ENCODE results near the gene AASDHPPT. TPM values are rescaled to one million over a fixed set of nuclear protein-coding genes. Genes with fewer than 3 reads are reported as not detected.

Gene AASDHPPT
- total RNA-seq, 2 donors from 2014 or later: 28.4 to 34.4 TPM

DNA sequence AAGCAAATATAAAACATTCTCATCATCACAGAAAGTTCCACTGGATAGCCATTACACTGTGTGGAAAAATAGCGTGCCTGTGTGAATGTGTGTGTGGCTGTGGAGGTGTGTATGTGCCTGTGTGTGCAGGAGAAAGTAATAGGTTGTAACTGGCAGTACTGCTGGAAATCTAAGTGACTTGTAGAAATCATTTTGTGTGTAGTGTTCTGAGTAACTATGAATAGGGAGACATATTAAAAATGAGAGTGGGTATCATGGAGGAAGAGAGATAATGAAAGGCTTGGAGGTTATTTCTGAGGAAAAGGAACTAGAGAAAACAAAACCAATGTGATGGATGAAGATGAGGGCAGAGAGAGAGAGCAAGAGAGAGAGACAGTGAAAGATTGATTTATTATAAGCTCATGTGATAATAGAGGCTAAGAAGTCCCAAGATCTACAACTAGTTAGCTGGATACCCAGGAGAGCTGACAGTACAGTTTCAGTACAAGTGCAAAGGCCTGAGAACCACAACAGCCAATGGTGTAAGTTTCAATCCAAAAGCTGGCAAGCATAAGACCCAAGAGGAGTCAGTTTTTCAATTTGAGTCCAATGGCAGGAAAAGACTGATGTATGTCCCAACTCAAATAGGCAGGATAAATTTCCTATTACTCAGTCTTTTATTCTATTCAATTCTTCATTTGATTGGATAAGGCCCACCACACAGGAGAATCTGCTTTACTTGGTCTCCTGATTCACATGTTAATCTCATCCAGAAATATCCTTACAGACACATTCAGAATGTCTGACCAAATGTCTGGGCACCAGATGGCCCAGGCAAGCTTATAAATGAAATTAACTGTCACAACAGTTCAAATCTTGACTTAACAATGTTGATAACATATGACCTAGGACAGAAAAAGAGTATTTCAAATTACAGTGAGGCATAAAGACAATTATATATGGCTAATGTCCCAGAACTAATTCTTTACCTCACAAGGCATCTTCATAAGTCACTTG, 15.2 kb upstream of the AASDHPPT start:
- H3K4me3 Mint-ChIP-seq: peak overlapping the region; percentile 36 to 45
- H3K27ac Mint-ChIP-seq: peak overlapping the region; percentile 31
- ATAC-seq (replicated peaks in 1 of 2) (peak; percentile 67 to 72), DNase-seq (no peak)
- peaks cover 23% of the 10 kb centered on the region for H3K4me1 Mint-ChIP-seq (ENCODE audit: low read depth)
- H3K9me3 Mint-ChIP-seq: no peaks in the 10 kb centered on the region
- H3K36me3 Mint-ChIP-seq (ENCODE audit: insufficient read depth in 2 of 2): peaks cover 2 to 6% of the 10 kb centered on the region in 2 donors
- H3K27me3 Mint-ChIP-seq (ENCODE audit: low read depth): no peaks in the 10 kb centered on the region

DNA sequence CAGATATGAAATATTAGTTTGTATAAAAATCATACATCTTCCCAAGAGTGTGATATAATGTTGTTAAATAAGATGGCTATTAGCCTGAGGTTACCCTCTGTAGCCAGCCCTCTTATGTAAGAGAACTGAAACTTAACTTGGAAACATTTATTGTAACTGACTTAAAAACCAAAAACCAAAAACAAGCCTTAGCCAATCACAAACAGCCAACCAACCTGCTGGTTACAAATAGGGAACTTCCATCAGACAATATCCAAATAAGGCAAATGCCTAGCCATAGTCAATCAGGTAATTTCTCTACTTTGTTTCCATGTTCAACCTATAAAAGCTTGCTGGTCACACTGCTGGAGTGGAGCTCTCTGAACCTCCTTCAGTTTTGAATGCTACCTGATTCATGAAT, 14.5 kb upstream of the AASDHPPT start:
- DNase-seq (no peak), ATAC-seq (replicated peaks in 1 of 2) (peak; percentile 68 to 72)
- Mint-ChIP-seq H3K36me3 (ENCODE audit: insufficient read depth in 2 of 2) (peaks cover 2 to 6% of the 10 kb centered on the region in 2 donors), H3K27ac (no peak overlapping the region), H3K4me1 (ENCODE audit: low read depth) (peaks cover 23% of the 10 kb centered on the region), H3K4me3 (peak overlapping the region; percentile 36 to 54), H3K27me3 (ENCODE audit: low read depth) (no peaks in the 10 kb centered on the region), H3K9me3 (no peaks in the 10 kb centered on the region)

DNA sequence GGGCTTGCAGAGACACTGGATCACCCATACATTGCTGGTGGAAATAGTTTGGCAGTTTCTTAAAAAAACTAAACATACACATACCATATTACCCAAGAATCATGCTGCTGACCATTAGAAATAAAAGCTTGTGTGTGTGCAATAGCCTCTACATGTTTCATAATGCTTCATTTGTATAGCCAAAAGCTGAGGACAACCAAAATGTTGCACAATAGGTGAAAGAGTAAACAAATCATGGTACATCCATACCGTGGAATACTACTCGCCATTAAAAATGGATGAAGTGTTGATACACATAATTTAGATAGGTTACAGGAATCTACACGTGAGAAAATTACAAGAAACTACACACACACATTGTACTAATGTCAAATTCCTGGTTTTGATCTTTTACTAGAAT, 6.9 kb upstream of the AASDHPPT start:
- ATAC-seq (replicated peaks in 1 of 2) (no peak), DNase-seq (no peak)
- H3K27ac Mint-ChIP-seq: no peak overlapping the region
- peaks cover 1 to 6% of the 10 kb centered on the region in 2 donors for H3K36me3 Mint-ChIP-seq (ENCODE audit: insufficient read depth in 2 of 2)
- no peaks in the 10 kb centered on the region for H3K9me3 Mint-ChIP-seq
- H3K4me1 Mint-ChIP-seq (ENCODE audit: low read depth): peaks cover 15% of the 10 kb centered on the region
- H3K27me3 Mint-ChIP-seq (ENCODE audit: low read depth): no peaks in the 10 kb centered on the region
- H3K4me3 Mint-ChIP-seq: no peak overlapping the region

DNA sequence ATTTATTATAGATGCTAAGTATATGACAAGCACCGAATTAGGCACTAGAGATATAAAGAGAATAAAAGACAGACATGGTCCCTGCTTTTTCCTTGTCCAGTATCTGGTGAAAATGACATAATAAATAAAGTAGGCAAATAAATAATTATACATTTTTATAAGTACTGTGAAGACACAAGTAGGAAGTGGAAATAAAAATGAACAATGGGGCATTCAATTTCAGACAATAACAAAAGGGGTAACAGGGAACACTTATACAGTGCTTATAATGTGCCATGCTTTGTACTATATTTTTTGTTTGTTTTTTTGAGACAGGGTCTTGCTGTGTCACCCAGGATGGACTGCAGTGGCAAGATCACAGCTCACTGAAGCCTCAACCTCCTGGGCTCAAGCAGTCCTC, 4.7 kb upstream of the AASDHPPT start:
- DNase-seq (no peak), ATAC-seq (replicated peaks in 1 of 2) (no peak)
- Mint-ChIP-seq H3K4me3 (no peak overlapping the region), H3K9me3 (no peaks in the 10 kb centered on the region), H3K4me1 (ENCODE audit: low read depth) (peaks cover 22% of the 10 kb centered on the region), H3K27ac (no peak overlapping the region), H3K36me3 (ENCODE audit: insufficient read depth in 2 of 2) (peaks cover 3 to 8% of the 10 kb centered on the region in 2 donors), H3K27me3 (ENCODE audit: low read depth) (no peaks in the 10 kb centered on the region)

DNA sequence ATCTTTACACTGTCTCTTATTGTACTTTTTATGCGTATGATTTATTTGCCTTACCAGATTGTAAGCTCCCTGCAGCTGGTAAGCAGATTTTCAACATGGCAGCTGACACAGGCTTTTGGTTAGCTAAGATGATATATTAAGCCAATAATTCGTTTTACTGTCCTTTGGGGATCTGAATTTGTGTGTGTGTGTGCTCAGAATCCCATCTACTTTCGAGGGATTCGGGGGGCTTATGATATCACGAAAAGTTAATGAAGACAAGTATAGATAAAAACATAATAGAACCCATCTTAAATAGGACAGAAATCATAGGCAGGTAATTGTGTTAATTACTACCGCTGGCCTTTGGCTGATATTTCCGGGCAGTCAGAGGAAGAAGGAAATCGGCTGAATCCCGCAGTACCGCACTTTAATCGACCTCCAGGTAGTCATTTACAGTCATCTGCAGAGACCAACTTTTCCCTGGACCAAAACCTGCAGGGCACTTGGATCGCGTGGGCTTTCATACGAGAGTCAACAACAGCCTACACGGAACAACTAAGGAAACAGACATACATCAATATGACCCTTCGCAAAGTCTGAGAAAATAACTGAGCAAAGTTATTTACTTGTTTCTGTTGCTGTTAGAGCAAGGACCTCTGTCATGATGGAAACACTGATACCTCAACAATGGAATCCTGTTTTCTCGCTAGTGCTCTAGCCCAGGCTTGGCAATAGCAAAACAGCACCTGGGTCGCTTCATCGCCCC, 1.1 kb upstream of the AASDHPPT start:
- H3K27ac Mint-ChIP-seq: peak overlapping the region; percentile 84
- H3K36me3 Mint-ChIP-seq (ENCODE audit: insufficient read depth in 2 of 2): peaks cover 3 to 16% of the 10 kb centered on the region in 2 donors
- peak in 1 of 2 donors; percentile 7 for DNase-seq
- no peak for ATAC-seq (replicated peaks in 1 of 2)
- peak overlapping the region; percentile 93 to 99 for H3K4me3 Mint-ChIP-seq
- peaks cover 53% of the 10 kb centered on the region for H3K4me1 Mint-ChIP-seq (ENCODE audit: low read depth)
- H3K9me3 Mint-ChIP-seq: no peaks in the 10 kb centered on the region
- no peaks in the 10 kb centered on the region for H3K27me3 Mint-ChIP-seq (ENCODE audit: low read depth)

DNA sequence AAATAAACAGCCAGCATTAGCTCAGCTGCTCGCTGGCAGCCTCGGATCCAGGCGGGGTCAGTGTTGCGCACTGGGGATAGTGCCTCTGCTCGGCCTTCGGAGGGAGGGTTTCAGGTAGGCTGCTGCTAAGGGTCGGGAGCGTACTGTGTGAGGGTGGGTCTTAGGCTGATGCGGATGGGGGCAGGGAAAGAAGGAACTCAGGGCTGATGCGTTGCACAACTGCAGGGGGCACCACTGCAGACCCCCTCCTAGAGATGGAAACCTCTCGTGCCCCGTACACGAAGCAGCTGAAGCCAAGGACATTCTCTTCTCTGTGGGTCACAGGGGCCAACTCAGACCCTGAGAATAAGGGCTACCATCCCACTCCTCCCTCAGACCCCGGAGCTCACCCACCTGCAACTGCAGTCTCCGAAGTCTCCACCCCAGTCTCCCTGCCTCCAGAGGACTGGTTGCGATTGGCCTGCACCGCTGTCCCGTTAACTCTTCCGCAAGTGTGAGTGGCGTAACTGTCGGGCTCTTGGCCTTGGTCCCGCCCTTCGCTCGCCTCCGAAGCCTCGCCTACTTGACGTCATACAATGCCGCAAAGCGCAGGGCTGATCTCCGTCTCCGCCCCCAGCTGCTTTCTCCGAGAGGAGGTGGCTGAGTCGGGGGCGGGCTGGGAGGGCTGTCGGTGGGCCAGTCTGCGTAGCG, 398 bp upstream of the AASDHPPT start, which contains the start of gene KBTBD3:
Gene KBTBD3 (minus strand): TSS at position 429 of the 690 bp plus-strand sequence. CDS start 18,250 bp downstream, outside the sequence.
- H3K9me3 Mint-ChIP-seq: no peaks in the 10 kb centered on the region
- peak within 1 kb of the TSS; percentile 99 for H3K27ac Mint-ChIP-seq
- ATAC-seq (replicated peaks in 1 of 2) (peak; percentile 95), DNase-seq (peak; percentile 96 to 99)
- peaks cover 4 to 17% of the 10 kb centered on the region in 2 donors for H3K36me3 Mint-ChIP-seq (ENCODE audit: insufficient read depth in 2 of 2)
- H3K27me3 Mint-ChIP-seq (ENCODE audit: low read depth): no peaks in the 10 kb centered on the region
- peak within 1 kb of the TSS; percentile 93 to 99 for H3K4me3 Mint-ChIP-seq
- peaks cover 60% of the 10 kb centered on the region for H3K4me1 Mint-ChIP-seq (ENCODE audit: low read depth)

DNA sequence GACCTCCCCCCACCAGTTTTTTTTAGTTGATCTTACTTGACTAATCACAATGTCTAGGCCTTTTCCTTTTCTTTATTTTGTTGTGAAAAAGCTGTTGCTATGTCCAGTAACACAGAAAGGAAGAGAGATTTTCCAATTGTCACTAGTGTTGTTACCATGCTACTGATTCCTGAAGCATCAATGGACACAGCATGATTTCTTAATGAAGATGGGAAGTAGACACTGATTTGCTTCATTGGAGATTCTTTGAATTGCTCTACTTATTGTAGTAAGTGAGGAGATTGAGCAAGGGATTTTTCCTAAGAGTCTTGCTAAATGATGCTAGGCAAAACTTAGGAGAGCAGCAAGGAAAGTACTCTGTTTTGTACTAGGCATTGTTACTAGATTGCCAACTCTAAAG, 4.6 kb downstream of the AASDHPPT start:
- peak overlapping the region in 1 of 2 donors; percentile 51 for H3K4me3 Mint-ChIP-seq
- ATAC-seq (replicated peaks in 1 of 2) (no peak), DNase-seq (no peak)
- no peaks in the 10 kb centered on the region for H3K27me3 Mint-ChIP-seq (ENCODE audit: low read depth)
- peaks cover 54% of the 10 kb centered on the region for H3K4me1 Mint-ChIP-seq (ENCODE audit: low read depth)
- H3K27ac Mint-ChIP-seq: no peak overlapping the region
- no peaks in the 10 kb centered on the region for H3K9me3 Mint-ChIP-seq
- H3K36me3 Mint-ChIP-seq (ENCODE audit: insufficient read depth in 2 of 2): peaks cover 6 to 15% of the 10 kb centered on the region in 2 donors

DNA sequence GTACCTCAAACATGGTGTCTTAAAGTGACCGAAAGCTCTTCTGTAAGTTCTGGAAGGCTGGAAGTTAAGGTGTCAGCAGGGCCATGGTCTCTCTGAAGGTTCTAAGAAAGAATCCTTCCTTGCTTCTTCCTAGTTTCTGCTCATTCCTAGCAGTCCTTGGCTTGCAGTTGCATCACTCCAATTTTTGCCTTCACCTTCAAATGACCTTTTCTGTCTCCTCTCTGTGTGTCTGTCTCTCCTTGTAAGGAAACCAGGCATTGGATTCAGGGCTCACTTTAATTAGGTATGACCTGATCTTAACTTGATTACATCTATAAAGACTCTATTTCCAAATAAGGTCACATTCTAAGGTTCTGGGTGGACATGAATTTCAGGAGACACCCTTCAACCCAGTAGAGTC, 8.7 kb downstream of the AASDHPPT start:
- ATAC-seq (replicated peaks in 1 of 2) (no peak), DNase-seq (no peak)
- no peak overlapping the region for H3K4me3 Mint-ChIP-seq
- H3K27me3 Mint-ChIP-seq (ENCODE audit: low read depth): no peaks in the 10 kb centered on the region
- H3K9me3 Mint-ChIP-seq: no peaks in the 10 kb centered on the region
- peaks cover 57% of the 10 kb centered on the region for H3K4me1 Mint-ChIP-seq (ENCODE audit: low read depth)
- H3K27ac Mint-ChIP-seq: peak overlapping the region; percentile 55
- peaks cover 7 to 10% of the 10 kb centered on the region in 2 donors for H3K36me3 Mint-ChIP-seq (ENCODE audit: insufficient read depth in 2 of 2)

DNA sequence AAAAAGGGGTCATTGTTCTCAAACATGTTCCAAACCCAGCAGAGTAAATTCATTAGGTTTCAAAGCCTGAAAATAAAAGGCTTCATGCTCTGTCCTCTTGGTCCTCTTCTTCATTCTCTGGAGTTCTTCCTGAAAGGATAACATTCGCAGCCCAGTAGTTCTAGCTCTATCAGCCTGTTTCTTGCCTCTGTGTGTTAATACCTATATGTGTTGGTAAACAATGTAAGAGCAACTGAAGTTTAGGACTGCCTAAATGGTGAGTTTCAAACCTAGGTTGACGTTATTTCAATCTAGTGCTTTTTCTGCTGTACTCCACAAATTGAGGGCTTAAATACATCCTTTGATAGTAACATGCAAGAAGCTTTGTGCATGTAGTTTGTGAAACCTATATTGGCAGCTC, 9.4 kb downstream of the AASDHPPT start:
- H3K4me1 Mint-ChIP-seq (ENCODE audit: low read depth): peaks cover 57% of the 10 kb centered on the region
- no peaks in the 10 kb centered on the region for H3K9me3 Mint-ChIP-seq
- ATAC-seq (replicated peaks in 1 of 2) (no peak), DNase-seq (no peak)
- H3K36me3 Mint-ChIP-seq (ENCODE audit: insufficient read depth in 2 of 2): peaks cover 7 to 11% of the 10 kb centered on the region in 2 donors
- no peak overlapping the region for H3K4me3 Mint-ChIP-seq
- H3K27ac Mint-ChIP-seq: no peak overlapping the region
- H3K27me3 Mint-ChIP-seq (ENCODE audit: low read depth): no peaks in the 10 kb centered on the region

DNA sequence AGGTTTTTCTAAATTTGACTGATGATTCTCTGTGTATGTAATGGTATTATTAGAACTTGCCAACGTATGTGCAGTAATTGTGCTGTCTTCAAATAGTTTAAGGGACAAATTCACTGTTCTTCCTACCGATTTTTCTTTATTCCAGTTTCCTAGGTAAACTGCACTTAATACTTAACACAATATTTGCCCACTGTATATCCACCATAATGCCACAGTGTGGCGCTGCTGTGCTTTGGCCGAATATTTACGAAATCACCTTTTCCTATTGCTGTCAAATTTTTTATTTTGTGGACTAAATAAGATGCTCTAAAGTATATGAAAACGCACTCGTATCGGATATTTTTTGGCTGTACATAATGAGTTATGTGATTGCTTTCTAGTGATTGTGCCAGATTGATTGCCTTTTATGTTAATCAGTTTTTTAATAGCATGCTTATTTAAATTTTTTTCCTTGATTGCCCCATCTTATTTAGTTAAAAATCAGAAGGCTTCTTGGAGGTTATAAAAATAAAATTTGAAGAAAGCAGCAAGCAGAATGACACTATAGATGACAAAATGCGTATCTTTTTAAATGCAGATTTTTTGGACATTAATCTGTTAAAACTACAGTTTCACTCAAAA, 10.5 kb downstream of the AASDHPPT start:
- peak; percentile 35 to 46 for DNase-seq
- Mint-ChIP-seq H3K4me3 (no peak overlapping the region), H3K4me1 (ENCODE audit: low read depth) (peaks cover 63% of the 10 kb centered on the region), H3K27ac (peak overlapping the region; percentile 87), H3K36me3 (ENCODE audit: insufficient read depth in 2 of 2) (peaks cover 7 to 18% of the 10 kb centered on the region in 2 donors), H3K27me3 (ENCODE audit: low read depth) (no peaks in the 10 kb centered on the region), H3K9me3 (no peaks in the 10 kb centered on the region)
- ATAC-seq (replicated peaks in 1 of 2): no peak

DNA sequence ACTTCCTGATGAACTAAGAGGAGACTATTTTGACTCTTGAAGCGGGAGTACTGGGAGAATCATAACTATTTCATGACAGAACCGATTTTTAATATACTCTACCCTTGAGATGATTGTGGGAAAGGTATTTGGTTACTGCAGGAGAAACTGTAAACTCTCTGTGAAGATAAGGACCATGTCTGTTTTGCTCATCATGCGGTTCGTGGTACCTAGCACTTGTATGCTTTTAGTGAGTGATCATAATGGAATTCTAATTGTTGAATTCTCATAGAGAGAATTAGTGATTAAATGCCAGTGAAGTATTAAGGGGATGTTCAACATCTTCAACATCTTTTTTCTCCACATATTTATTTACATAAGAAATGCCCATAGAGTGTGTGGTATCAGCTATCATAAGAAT, 11.4 kb downstream of the AASDHPPT start:
- H3K4me1 Mint-ChIP-seq (ENCODE audit: low read depth): peaks cover 63% of the 10 kb centered on the region
- H3K36me3 Mint-ChIP-seq (ENCODE audit: insufficient read depth in 2 of 2): peaks cover 7 to 18% of the 10 kb centered on the region in 2 donors

DNA sequence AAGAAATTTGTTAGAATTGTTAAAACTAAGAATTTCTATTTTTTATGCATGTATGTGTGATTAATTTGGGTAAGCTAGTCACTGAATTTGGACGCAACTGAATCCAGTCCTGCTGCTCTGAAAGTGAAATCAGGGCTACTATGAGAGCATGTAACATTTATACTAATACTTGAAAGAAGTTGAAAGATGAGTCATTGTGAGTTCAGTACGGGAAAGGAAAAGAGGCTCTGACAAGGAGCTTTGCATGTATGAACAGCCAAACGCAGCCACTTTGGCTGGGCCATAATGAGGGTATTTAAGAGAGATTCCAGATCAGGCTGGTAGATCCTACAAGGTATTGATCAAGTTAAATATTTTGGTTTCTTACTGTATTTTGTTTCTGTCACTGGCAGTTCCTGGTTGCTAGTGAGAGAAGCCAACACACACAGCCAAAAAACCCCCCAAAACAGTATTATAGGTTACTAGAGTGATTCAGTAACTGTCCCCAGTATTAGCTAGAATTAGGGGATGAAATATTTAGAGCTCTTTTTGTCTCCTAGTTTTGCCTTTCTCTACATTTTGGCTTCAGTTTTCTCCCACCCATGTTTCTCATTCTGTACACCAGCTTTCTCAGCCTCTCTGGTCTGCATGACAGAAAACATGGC, 14.1 kb downstream of the AASDHPPT start:
- peaks cover 54% of the 10 kb centered on the region for H3K4me1 Mint-ChIP-seq (ENCODE audit: low read depth)
- ATAC-seq (replicated peaks in 1 of 2) (peak; percentile 99), DNase-seq (peak; percentile 25 to 28)
- no peaks in the 10 kb centered on the region for H3K27me3 Mint-ChIP-seq (ENCODE audit: low read depth)
- H3K27ac Mint-ChIP-seq: peak overlapping the region; percentile 90
- no peaks in the 10 kb centered on the region for H3K9me3 Mint-ChIP-seq
- H3K36me3 Mint-ChIP-seq (ENCODE audit: insufficient read depth in 2 of 2): peaks cover 9 to 21% of the 10 kb centered on the region in 2 donors
- peak overlapping the region; percentile 31 to 54 for H3K4me3 Mint-ChIP-seq

More for the DNA sequence above, 11.4 kb downstream of the AASDHPPT start:
- H3K27ac Mint-ChIP-seq: no peak overlapping the region
- H3K4me3 Mint-ChIP-seq: no peak overlapping the region
- DNase-seq (no peak), ATAC-seq (replicated peaks in 1 of 2) (no peak)
- no peaks in the 10 kb centered on the region for H3K27me3 Mint-ChIP-seq (ENCODE audit: low read depth)
- no peaks in the 10 kb centered on the region for H3K9me3 Mint-ChIP-seq
